Measurements from ENCODE around the gene SNX9.

DNA sequence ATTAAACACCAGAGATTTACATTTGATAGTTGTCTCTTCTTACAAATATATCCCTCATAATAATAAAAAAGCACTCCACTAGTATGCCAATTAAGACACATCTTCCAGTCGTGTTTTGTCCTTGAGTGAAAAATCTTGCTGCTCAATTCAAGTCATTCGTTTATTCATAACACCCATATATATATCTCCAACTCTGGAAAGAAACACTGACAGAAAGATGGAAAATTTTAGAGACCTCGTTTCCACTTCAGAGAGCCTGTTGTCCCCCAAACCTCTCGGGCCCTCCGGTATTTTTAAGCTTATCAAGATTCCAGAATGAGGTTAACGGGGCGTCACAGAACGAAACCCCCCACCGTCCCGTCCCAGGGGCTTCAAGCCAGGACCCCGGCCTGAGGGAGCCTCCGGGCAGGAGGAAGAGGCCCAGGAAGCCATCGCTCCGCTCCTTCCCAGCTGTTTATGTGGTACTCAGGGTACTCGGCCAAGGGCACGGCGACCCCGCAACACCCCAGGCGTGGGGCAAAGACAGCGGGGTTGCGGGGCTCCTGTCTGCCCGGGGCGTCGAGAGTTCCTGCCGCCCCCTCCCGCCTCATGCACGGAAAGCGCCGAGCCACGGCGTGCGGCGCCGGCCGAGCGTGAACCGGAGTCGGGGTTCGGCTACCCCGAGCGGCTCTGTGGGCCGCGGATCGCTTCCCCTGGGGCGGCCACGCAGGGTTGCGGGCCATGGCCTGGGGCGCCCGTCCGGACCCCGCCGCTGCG lies 623 bp upstream of the SNX9 start:
- TF ChIP-seq YY1 (IDR thresholded peaks at IDR 0.05; ENCODE audit: low read depth) (no peak), EP300 (IDR thresholded peaks at IDR 0.05; ENCODE audit: borderline replicate concordance) (no peak; the same call in 1 of the 2 replicates), REST (IDR thresholded peaks at IDR 0.05; ENCODE audit: low read depth) (no peak), TEAD4 (IDR thresholded peaks at IDR 0.05) (no peak), USF1 (IDR thresholded peaks at IDR 0.05) (no peak), ZBTB7A (IDR thresholded peaks at IDR 0.05; ENCODE audit: low read depth) (0 out of 2 replicates have a peak, but pooled peaks have one; percentile 30), RAD21 (IDR thresholded peaks at IDR 0.05; ENCODE audit: low read depth) (no peak), TCF12 (IDR thresholded peaks at IDR 0.05; ENCODE audit: low read depth) (no peak), MAX (IDR thresholded peaks at IDR 0.05) (no peak; the same call in 1 of the 2 replicates), FOXM1 (IDR thresholded peaks at IDR 0.05; ENCODE audit: borderline replicate concordance, low read depth) (no peak), CREB1 (IDR thresholded peaks at IDR 0.05; ENCODE audit: low read depth) (no peak)

All from Ishikawa (cell line).